ENCODE data around the gene CCR9. TPM values are rescaled to one million over a fixed set of nuclear protein-coding genes. Genes with fewer than 3 reads are reported as not detected.

Gene CCR9
- total RNA-seq, 1 experiment from 2014 or later = not detected

GRCh38 chr3:45952456-45952855 lies 66.1 kb downstream of the CCR9 start:
- peaks cover 25 to 39% of the 10 kb centered on the region in 2 experiments; a peak in 3 of 4 replicates for H3K36me3 ChIP-seq (ENCODE audit: control insufficient read depth in 1 of 2, insufficient read depth in 2 of 2, low read length in 2 of 2)
- H3K27ac ChIP-seq (ENCODE audit: low read depth, low read length) = no peak overlapping the region
- H2AFZ ChIP-seq (ENCODE audit: low read depth, low read length, poor library complexity, severe bottlenecking) = no peak overlapping the region
- TF ChIP-seq ELF1 (IDR thresholded peaks at IDR 0.05; ENCODE audit: borderline replicate concordance, low read depth) (no peak), POLR2A (IDR thresholded peaks at IDR 0.05; ENCODE audit: borderline replicate concordance, extremely low read depth, insufficient read depth, insufficient read length) (no peak), TCF7L2 (IDR thresholded peaks at IDR 0.05; ENCODE audit: borderline replicate concordance, extremely low read depth, insufficient read depth, insufficient read length) (no peak), ZFX (IDR thresholded peaks at IDR 0.05) (no peak), RAD21 (IDR thresholded peaks at IDR 0.05; ENCODE audit: low read depth) (no peak), EZH2 (IDR thresholded peaks at IDR 0.05) (no peak), POLR2AphosphoS5 (IDR thresholded peaks at IDR 0.05; ENCODE audit: low read depth, low read length) (no peak), EGR1 (IDR thresholded peaks at IDR 0.05; ENCODE audit: low read depth) (no peak), SRF (IDR thresholded peaks at IDR 0.05; ENCODE audit: low read depth) (no peak), FOSL1 (IDR thresholded peaks at IDR 0.05; ENCODE audit: low read depth) (no peak), JUND (IDR thresholded peaks at IDR 0.05) (no peak), SP1 (IDR thresholded peaks at IDR 0.05; ENCODE audit: low read depth) (no peak), ATF3 (IDR thresholded peaks at IDR 0.05) (no peak)
- TF ChIP-seq, protein P1, sequence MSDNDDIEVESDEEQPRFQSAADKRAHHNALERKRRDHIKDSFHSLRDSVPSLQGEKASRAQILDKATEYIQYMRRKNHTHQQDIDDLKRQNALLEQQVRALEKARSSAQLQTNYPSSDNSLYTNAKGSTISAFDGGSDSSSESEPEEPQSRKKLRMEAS (IDR thresholded peaks at IDR 0.05) = no peak
- TF ChIP-seq, protein P2, sequence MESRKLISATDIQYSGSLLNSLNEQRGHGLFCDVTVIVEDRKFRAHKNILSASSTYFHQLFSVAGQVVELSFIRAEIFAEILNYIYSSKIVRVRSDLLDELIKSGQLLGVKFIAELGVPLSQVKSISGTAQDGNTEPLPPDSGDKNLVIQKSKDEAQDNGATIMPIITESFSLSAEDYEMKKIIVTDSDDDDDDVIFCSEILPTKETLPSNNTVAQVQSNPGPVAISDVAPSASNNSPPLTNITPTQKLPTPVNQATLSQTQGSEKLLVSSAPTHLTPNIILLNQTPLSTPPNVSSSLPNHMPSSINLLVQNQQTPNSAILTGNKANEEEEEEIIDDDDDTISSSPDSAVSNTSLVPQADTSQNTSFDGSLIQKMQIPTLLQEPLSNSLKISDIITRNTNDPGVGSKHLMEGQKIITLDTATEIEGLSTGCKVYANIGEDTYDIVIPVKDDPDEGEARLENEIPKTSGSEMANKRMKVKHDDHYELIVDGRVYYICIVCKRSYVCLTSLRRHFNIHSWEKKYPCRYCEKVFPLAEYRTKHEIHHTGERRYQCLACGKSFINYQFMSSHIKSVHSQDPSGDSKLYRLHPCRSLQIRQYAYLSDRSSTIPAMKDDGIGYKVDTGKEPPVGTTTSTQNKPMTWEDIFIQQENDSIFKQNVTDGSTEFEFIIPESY (IDR thresholded peaks at IDR 0.05; ENCODE audit: extremely low read depth, insufficient replicate concordance, low read length) = no peak
- intact Hi-C loops (cut with micrococcal nuclease) = no loop called here
- ChIA-PET RAD21 (ENCODE audit: low non-redundant PET in 1 of 2, low total read pairs in 2 of 2, uncharacterized antibody in 2 of 2, unreplicated experiment in 2 of 2) (no interaction called here), CTCF (interaction anchor here (1.3 kb wide), 1 partner anchor 14 kb away, joined by 3 read pairs; no protein-coding TSS in a partner anchor), POLR2A (no interaction called here)
- no peaks in the 10 kb centered on the region for H3K9me2 ChIP-seq (ENCODE audit: insufficient read depth)
- H3K27me3 ChIP-seq (ENCODE audit: insufficient read depth, low read length) = no peaks in the 10 kb centered on the region
- ATAC-seq (no peak), DNase-seq (ENCODE audit: low read depth, low spot score) (no peak)
- H3K4me2 ChIP-seq (ENCODE audit: low read length) = no peak overlapping the region
- no peak overlapping the region for H3K4me3 ChIP-seq (replicated peaks in 1 of 2; ENCODE audit: low read depth in 1 of 2, low read length in 2 of 2)
- no peaks in the 10 kb centered on the region for H3K4me1 ChIP-seq (ENCODE audit: control insufficient read depth in 1 of 2, insufficient read depth in 2 of 2, low read length in 2 of 2)
- BruUV-seq (replicated peaks) = no TSS peak
- no peaks in the 10 kb centered on the region for H3K9me3 ChIP-seq (ENCODE audit: control insufficient read depth in 1 of 2, insufficient read depth in 1 of 2, low read depth in 1 of 2, low read length in 2 of 2)
- no peaks in the 10 kb centered on the region for H3K79me2 ChIP-seq (ENCODE audit: insufficient read depth, low read length)
- no peak overlapping the region for H3K9ac ChIP-seq (ENCODE audit: low read length)
- no peaks in the 10 kb centered on the region for H4K20me1 ChIP-seq (ENCODE audit: insufficient read depth)

Other genes starting within 250 kb of the CCR9 start
- gene SACM1L, start 197.1 kb upstream of the CCR9 start, total RNA-seq (2021; ENCODE audit: unreplicated experiment) = 27.3 TPM
- 0.89 TPM for gene SLC6A20, start 90.0 kb upstream of the CCR9 start, total RNA-seq (2021; ENCODE audit: unreplicated experiment)
- gene LZTFL1, start 44.4 kb upstream of the CCR9 start, total RNA-seq (2021; ENCODE audit: unreplicated experiment) = 21.0 TPM
- not detected for gene CXCR6, start 56.9 kb downstream of the CCR9 start, total RNA-seq (2021; ENCODE audit: unreplicated experiment)
- gene FYCO1, start 109.3 kb downstream of the CCR9 start, total RNA-seq (2021; ENCODE audit: unreplicated experiment) = 15.8 TPM
- gene XCR1, start 140.9 kb downstream of the CCR9 start, total RNA-seq (2021; ENCODE audit: unreplicated experiment) = not detected

All from HCT116 (cell line).